PC-3 (cell line): ENCODE data around the gene PODXL2.

Experiments used
- EZH2 ChIP-seq: fragments of 300-600 bp; sonication (generic); IDR thresholded peaks from one replicate; pipeline ENCODE4 v1.6.1; 2017; ENCODE audit warnings: antibody characterized with exemption, mild to moderate bottlenecking, low read length; ENCODE audit not compliant: unreplicated experiment
- EZH2phosphoT487 ChIP-seq: fragments of 300-600 bp; sonication (generic); IDR thresholded peaks from 2 replicates; pipeline ENCODE4 v1.6.1; 2018; ENCODE audit warnings: mild to moderate bottlenecking, antibody characterized with exemption, low read length, borderline replicate concordance
- TF ChIP-seq, protein P1 (sequence below): fragments of 300-600 bp; sonication (generic); conservative IDR thresholded peaks from 2 replicates; pipeline ENCODE4 v1.5.1; 2017; ENCODE audit warnings: antibody characterized with exemption, low read depth, mild to moderate bottlenecking, low read length

DNA sequence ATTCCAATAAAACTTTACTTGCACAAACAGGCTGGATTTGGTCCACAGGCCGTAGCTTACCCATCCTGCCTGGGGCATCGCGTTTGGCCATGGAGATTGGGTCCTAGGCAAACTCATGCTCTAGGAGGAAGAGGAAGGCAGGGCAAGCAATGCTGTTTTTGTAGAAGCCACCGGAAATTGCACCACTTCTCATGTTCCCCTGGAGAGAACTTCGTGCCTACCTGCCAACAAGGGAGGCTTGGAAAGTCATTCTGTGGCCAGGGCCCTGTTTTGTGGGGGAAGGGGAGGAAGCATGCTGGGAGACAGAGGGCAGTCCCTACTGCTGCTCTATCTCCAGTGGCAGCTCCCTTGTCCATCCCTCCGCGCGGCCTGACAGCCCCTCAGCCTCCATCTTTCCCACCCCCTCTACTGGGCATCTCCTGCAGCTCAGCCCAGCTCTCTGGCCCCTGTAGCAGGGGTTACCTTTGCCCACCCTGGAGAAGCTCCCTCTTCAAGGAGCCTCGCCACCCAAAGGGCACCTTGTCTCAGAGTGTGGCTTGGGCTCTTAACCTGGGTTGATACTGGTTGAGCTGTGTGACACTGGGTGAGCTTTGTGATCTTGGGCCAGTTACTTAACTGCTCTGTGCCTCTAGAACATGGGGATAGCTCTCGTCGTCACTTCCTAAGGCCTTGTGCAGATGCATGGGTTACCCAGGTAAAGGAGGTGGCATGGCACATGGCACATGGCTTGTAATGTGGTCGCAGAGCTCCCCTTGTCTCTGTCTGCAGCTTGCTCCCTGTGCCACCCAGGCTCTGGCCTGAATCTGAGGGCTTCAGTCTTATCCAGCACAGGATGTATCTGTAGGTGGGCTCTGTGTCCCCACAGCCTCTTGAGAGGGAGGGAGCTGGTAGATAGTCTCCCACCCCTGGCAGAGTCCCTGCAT is 49.9 kb downstream of the PODXL2 start:
- TF ChIP-seq, protein P1, sequence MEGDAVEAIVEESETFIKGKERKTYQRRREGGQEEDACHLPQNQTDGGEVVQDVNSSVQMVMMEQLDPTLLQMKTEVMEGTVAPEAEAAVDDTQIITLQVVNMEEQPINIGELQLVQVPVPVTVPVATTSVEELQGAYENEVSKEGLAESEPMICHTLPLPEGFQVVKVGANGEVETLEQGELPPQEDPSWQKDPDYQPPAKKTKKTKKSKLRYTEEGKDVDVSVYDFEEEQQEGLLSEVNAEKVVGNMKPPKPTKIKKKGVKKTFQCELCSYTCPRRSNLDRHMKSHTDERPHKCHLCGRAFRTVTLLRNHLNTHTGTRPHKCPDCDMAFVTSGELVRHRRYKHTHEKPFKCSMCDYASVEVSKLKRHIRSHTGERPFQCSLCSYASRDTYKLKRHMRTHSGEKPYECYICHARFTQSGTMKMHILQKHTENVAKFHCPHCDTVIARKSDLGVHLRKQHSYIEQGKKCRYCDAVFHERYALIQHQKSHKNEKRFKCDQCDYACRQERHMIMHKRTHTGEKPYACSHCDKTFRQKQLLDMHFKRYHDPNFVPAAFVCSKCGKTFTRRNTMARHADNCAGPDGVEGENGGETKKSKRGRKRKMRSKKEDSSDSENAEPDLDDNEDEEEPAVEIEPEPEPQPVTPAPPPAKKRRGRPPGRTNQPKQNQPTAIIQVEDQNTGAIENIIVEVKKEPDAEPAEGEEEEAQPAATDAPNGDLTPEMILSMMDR: no peak
- TF ChIP-seq EZH2phosphoT487: no peak
- TF ChIP-seq EZH2: no peak
